ENCODE results near the gene ANKRD16.

GRCh38 chr10:5840314-5841307 lies 49.1 kb downstream of the ANKRD16 start:
- TF ChIP-seq SIN3A (IDR thresholded peaks at IDR 0.05; ENCODE audit: borderline replicate concordance, insufficient read depth, low read length) = peak; percentile 13; the same call in 1 of the 2 replicates
- no peak for TF ChIP-seq POLR2AphosphoS5 (IDR thresholded peaks at IDR 0.05; ENCODE audit: low read depth, low read length)
- no peak for TF ChIP-seq TAF1 (IDR thresholded peaks at IDR 0.05; ENCODE audit: borderline replicate concordance, insufficient read depth, low read length)
- TF ChIP-seq, protein P1, sequence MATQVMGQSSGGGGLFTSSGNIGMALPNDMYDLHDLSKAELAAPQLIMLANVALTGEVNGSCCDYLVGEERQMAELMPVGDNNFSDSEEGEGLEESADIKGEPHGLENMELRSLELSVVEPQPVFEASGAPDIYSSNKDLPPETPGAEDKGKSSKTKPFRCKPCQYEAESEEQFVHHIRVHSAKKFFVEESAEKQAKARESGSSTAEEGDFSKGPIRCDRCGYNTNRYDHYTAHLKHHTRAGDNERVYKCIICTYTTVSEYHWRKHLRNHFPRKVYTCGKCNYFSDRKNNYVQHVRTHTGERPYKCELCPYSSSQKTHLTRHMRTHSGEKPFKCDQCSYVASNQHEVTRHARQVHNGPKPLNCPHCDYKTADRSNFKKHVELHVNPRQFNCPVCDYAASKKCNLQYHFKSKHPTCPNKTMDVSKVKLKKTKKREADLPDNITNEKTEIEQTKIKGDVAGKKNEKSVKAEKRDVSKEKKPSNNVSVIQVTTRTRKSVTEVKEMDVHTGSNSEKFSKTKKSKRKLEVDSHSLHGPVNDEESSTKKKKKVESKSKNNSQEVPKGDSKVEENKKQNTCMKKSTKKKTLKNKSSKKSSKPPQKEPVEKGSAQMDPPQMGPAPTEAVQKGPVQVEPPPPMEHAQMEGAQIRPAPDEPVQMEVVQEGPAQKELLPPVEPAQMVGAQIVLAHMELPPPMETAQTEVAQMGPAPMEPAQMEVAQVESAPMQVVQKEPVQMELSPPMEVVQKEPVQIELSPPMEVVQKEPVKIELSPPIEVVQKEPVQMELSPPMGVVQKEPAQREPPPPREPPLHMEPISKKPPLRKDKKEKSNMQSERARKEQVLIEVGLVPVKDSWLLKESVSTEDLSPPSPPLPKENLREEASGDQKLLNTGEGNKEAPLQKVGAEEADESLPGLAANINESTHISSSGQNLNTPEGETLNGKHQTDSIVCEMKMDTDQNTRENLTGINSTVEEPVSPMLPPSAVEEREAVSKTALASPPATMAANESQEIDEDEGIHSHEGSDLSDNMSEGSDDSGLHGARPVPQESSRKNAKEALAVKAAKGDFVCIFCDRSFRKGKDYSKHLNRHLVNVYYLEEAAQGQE (IDR thresholded peaks at IDR 0.05; ENCODE audit: insufficient read depth in 1 of 2, low read depth in 2 of 2, low read length in 2 of 2) = no peak
- peak; percentile 74 for TF ChIP-seq FOXP2 (optimal IDR thresholded peaks at IDR 0.05; ENCODE audit: borderline replicate concordance, extremely low read depth, extremely low read length, insufficient read depth)
